Osteoblast (primary cell): ENCODE data around the gene RUFY4. TPM values are rescaled to one million over a fixed set of nuclear protein-coding genes. Genes with fewer than 3 reads are reported as not detected.

Source experiments
- DNase-seq: peaks from one replicate; pipeline ENCODE4 v3.0.0; 2011; ENCODE audit warnings: low spot score, mixed read lengths; ENCODE audit not compliant: insufficient read length; ENCODE audit errors: missing footprints
- H2AFZ ChIP-seq: 2 replicates; pipeline ENCODE4 v1.6.0; 2011; ENCODE audit warnings: mild to moderate bottlenecking, low read length
- H3K27ac ChIP-seq: 2 replicates; pipeline ENCODE4 v1.5.1; 2011; ENCODE audit warnings: mild to moderate bottlenecking, low read depth, low read length, moderate library complexity
- H3K27me3 ChIP-seq: 2 replicates; pipeline ENCODE4 v1.6.0; 2012; ENCODE audit warnings: mild to moderate bottlenecking, control low read depth, inconsistent platforms, low read length, moderate library complexity; ENCODE audit not compliant: insufficient read depth
- H3K36me3 ChIP-seq: 2 replicates; pipeline ENCODE4 v1.5.1; 2011; ENCODE audit warnings: mild to moderate bottlenecking, low read length, control low read depth, moderate library complexity; ENCODE audit not compliant: insufficient read depth
- H3K4me1 ChIP-seq: 2 replicates; pipeline ENCODE4 v1.5.1; 2011; ENCODE audit warnings: mild to moderate bottlenecking, low read length, control low read depth, moderate library complexity; ENCODE audit not compliant: insufficient read depth
- H3K4me2 ChIP-seq: 2 replicates; pipeline ENCODE4 v1.6.0; 2011; ENCODE audit warnings: mild to moderate bottlenecking, low read length; ENCODE audit not compliant: insufficient read depth
- H3K4me3 ChIP-seq: fragments of 200-600 bp; sonication (generic); 3 replicates; pipeline ENCODE4 v1.5.1; 2012; ENCODE audit warnings: mild to moderate bottlenecking, low read length, inconsistent platforms; ENCODE audit not compliant: insufficient read depth
- H3K79me2 ChIP-seq: 2 replicates; pipeline ENCODE4 v1.6.0; 2012; ENCODE audit warnings: mild to moderate bottlenecking, low read length, control low read depth, inconsistent platforms; ENCODE audit not compliant: insufficient read depth
- H3K9me3 ChIP-seq: 2 replicates; pipeline ENCODE4 v1.5.1; 2011; ENCODE audit warnings: low read depth, low read length, control low read depth
- H4K20me1 ChIP-seq: 2 replicates; pipeline ENCODE4 v1.6.0; 2012; ENCODE audit warnings: mild to moderate bottlenecking, low read length, control low read depth; ENCODE audit not compliant: insufficient read depth
- total RNA-seq: library from RNA; depleted of rRNA; stranded (reverse); fragments of >200 nt; gene quantifications from 2 replicates; pipeline ENCODE4 v1.2.3, GENCODE V29; 2012
- TF ChIP-seq, protein P1 (sequence below): IDR thresholded peaks from 2 replicates; pipeline ENCODE4 v1.5.1; 2011; ENCODE audit warnings: mild to moderate bottlenecking, low read depth, low read length, moderate library complexity; ENCODE audit errors: extremely low read depth

Gene RUFY4
- total RNA-seq, 1 donor = not detected

DNA sequence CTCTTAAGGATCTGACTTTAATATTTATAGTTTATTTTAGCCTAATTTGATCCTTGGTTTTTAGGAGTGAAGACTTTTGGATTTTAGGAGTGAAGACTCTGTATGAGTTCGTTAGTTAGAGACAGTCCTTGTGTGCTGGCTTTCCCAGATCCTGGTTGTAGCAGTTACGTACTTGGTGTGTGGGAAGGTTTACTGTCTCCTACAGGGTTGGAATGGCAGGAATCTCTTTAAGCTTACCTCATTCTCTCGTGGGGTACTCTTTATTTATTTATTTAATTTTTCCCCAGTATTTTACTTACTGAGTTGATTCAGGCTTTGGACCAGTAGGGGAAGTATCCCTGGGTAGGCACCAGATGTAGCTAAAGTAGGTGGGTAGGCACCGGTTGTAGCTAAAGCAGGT lies 54.9 kb downstream of the RUFY4 start:
- Histone ChIP-seq H3K79me2 (no peaks in the 10 kb centered on the region), H2AFZ (no peak overlapping the region), H3K9me3 (no peaks in the 10 kb centered on the region), H4K20me1 (no peaks in the 10 kb centered on the region), H3K27ac (no peak overlapping the region), H3K36me3 (no peaks in the 10 kb centered on the region), H3K4me3 (no peak overlapping the region), H3K27me3 (peaks cover 36% of the 10 kb centered on the region), H3K4me1 (no peaks in the 10 kb centered on the region), H3K4me2 (no peak overlapping the region)
- TF ChIP-seq, protein P1, sequence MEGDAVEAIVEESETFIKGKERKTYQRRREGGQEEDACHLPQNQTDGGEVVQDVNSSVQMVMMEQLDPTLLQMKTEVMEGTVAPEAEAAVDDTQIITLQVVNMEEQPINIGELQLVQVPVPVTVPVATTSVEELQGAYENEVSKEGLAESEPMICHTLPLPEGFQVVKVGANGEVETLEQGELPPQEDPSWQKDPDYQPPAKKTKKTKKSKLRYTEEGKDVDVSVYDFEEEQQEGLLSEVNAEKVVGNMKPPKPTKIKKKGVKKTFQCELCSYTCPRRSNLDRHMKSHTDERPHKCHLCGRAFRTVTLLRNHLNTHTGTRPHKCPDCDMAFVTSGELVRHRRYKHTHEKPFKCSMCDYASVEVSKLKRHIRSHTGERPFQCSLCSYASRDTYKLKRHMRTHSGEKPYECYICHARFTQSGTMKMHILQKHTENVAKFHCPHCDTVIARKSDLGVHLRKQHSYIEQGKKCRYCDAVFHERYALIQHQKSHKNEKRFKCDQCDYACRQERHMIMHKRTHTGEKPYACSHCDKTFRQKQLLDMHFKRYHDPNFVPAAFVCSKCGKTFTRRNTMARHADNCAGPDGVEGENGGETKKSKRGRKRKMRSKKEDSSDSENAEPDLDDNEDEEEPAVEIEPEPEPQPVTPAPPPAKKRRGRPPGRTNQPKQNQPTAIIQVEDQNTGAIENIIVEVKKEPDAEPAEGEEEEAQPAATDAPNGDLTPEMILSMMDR = no peak
- DNase-seq = no peak

DNA sequence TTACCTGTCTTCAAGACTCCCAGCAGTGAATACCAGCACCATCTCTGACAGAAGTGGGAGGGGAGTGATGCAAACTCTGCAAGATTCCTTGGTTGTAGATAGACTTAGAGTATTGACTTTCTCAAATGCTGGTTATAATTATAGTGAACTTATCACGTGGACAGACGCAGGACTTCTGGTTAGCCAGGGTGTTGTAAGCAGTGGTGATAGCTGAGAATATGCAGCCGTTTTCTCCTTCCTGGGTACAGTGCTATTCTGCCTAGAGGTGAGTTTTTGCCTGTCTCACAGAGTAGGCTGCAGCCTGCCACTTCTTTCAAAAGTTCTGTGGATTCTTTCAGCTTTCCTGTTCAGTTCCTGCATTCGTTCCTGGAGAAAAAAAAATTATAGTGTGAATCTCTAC lies 56.0 kb downstream of the RUFY4 start:
- Histone ChIP-seq H3K9me3 (no peaks in the 10 kb centered on the region), H2AFZ (no peak overlapping the region), H3K4me1 (no peaks in the 10 kb centered on the region), H3K79me2 (no peaks in the 10 kb centered on the region), H3K27ac (no peak overlapping the region), H3K36me3 (no peaks in the 10 kb centered on the region), H3K4me3 (no peak overlapping the region), H3K4me2 (no peak overlapping the region), H3K27me3 (peaks cover 36% of the 10 kb centered on the region), H4K20me1 (no peaks in the 10 kb centered on the region)
- TF ChIP-seq, protein P1 = no peak
- DNase-seq = no peak

DNA sequence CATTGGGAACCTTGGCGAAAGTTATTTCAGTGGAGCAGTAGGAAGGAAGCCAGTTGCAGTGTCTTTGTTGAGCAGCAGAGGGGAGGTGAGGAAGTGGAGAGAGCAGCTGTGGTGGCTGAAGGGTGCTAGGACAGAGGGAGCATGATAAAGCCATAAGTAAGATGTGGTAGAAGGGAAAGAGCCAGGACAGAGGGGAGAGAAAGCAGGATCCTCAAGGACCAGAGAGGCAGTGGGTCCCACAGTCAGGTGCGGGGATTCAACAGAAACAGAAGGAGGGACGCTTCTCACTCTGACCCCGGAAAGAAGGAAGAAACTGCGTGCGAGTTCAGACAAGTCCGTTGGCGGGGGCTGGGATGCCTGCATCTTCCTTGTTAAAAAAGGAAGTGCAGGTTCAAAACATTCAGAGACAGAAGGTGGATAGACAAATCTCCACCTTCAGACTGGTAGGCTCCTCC lies 56.6 kb downstream of the RUFY4 start, which contains the start of gene CXCR2:
Gene CXCR2, plus strand, starts transcription at position 403 of the 455 bp plus-strand sequence. CDS start 8,774 bp downstream, outside the sequence.
- Histone ChIP-seq H3K79me2 (no peaks in the 10 kb centered on the region), H3K4me2 (no peak within 1 kb of the TSS), H3K36me3 (no peaks in the 10 kb centered on the region), H3K27ac (no peak within 1 kb of the TSS), H2AFZ (no peak within 1 kb of the TSS), H4K20me1 (no peaks in the 10 kb centered on the region), H3K9me3 (no peaks in the 10 kb centered on the region), H3K4me1 (no peaks in the 10 kb centered on the region), H3K4me3 (no peak within 1 kb of the TSS), H3K27me3 (peaks cover 39% of the 10 kb centered on the region)
- DNase-seq = peak; percentile 62
- TF ChIP-seq, protein P1 = no peak

DNA sequence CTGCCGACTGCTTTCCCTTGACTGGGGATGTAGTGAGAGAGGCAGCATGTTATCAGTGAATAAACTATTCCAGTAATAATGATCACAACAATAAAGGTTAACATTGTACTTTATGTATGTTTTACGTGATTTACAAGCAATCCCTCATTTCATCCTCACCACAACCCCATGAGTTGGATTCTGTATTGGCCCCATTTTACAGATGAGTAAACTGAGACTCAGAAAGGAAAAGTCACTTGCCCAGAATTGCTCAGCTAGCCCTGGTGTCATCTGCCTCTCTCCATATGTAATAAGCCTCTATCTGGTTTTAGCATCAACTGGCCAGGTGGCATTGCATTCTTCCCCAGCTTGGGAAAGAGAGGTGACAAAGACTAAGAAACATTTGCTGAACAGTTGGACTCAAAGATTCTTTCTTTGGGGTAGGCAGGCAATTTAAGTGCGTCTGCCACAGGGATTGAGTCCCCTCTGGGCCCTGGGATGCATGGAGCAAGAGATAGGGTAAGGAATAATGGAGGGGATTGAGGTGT lies 58.9 kb downstream of the RUFY4 start:
- DNase-seq = no peak
- Histone ChIP-seq H3K4me3 (no peak overlapping the region), H3K79me2 (no peaks in the 10 kb centered on the region), H3K9me3 (no peaks in the 10 kb centered on the region), H2AFZ (no peak overlapping the region), H3K27ac (no peak overlapping the region), H3K27me3 (peaks cover 49% of the 10 kb centered on the region), H3K4me1 (no peaks in the 10 kb centered on the region), H3K36me3 (no peaks in the 10 kb centered on the region), H4K20me1 (no peaks in the 10 kb centered on the region), H3K4me2 (no peak overlapping the region)
- TF ChIP-seq, protein P1 = no peak
